Measurements from ENCODE around the gene SLC24A4. TPM values are rescaled to one million over a fixed set of nuclear protein-coding genes. Genes with fewer than 3 reads are reported as not detected.

Gene SLC24A4
- total and polyA plus RNA-seq, 2 of the 4 experiments (the other 2 are of a cell fraction) = not detected

DNA sequence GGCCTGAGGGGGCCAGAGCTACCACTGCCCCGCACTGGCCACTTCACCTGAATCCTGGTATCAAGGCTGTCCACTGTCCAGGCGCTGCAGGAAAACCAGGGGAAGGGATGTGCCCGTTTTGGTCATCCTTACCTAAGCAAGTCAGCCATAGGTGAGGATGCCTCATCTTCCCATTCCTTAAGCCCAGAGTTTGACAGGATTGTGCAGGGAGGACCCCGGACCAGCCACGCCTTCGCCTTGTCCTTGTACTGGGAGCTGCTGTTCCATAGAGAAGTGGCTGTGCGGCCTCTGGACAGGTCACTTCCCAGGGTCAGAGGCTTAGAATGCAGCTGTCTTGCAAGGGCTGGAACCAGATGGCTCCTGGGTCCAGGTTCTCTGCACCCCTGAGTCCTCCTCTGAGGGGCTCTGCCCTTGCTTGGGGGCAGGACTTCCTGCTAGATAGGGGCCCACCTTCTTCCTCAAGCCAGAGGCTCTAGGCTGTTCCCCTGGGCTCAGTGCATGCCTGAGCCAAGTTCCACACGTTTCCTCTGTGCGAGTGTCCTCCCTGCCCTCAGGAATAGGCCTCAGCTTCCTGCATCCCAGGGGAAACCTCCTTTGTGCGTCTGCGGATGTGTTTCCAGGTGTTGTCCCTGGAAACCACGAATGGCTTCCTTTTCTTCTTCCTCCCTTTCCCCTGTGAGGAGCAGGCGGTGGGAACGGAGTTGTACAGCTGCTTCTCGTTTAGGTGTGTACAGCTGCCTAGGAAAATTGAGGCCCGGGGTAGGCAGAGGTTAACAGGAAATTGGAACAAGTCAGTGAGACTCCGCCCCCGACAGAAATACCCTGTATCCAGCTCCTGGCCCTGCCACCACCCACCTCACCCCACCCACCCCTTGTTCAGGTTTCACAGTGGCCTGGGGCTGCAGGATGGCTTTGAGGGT lies 136.3 kb downstream of the SLC24A4 start:
- peak overlapping the region; percentile 34 for H2AFZ ChIP-seq (replicated peaks; ENCODE audit: low read length, poor library complexity)
- H4K5ac ChIP-seq (ENCODE audit: low read depth, low read length) = no peak overlapping the region
- TF ChIP-seq, protein P1, sequence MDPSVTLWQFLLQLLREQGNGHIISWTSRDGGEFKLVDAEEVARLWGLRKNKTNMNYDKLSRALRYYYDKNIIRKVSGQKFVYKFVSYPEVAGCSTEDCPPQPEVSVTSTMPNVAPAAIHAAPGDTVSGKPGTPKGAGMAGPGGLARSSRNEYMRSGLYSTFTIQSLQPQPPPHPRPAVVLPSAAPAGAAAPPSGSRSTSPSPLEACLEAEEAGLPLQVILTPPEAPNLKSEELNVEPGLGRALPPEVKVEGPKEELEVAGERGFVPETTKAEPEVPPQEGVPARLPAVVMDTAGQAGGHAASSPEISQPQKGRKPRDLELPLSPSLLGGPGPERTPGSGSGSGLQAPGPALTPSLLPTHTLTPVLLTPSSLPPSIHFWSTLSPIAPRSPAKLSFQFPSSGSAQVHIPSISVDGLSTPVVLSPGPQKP (IDR thresholded peaks at IDR 0.05; ENCODE audit: borderline replicate concordance, low read depth, low read length) = no peak
- TF ChIP-seq MXI1 (IDR thresholded peaks at IDR 0.05; ENCODE audit: borderline replicate concordance, low read depth, low read length) (no peak), BHLHE40 (IDR thresholded peaks at IDR 0.05; ENCODE audit: low read depth, low read length) (no peak), SMC3 (IDR thresholded peaks at IDR 0.05; ENCODE audit: low read depth, low read length) (no peak), NFE2L2 (IDR thresholded peaks at IDR 0.05; ENCODE audit: low read depth, low read length) (no peak), RFX5 (IDR thresholded peaks at IDR 0.05; ENCODE audit: low read depth, low read length) (no peak), FOS (IDR thresholded peaks at IDR 0.05; ENCODE audit: low read depth, low read length) (no peak), MAZ (IDR thresholded peaks at IDR 0.05; ENCODE audit: borderline replicate concordance, low read depth, low read length) (no peak), RAD21 (IDR thresholded peaks at IDR 0.05; ENCODE audit: low read length) (no peak), RCOR1 (IDR thresholded peaks at IDR 0.05; ENCODE audit: insufficient replicate concordance, low read length) (no peak), CHD1 (IDR thresholded peaks at IDR 0.05; ENCODE audit: low read depth, low read length) (no peak)
- TF ChIP-seq, protein P2, sequence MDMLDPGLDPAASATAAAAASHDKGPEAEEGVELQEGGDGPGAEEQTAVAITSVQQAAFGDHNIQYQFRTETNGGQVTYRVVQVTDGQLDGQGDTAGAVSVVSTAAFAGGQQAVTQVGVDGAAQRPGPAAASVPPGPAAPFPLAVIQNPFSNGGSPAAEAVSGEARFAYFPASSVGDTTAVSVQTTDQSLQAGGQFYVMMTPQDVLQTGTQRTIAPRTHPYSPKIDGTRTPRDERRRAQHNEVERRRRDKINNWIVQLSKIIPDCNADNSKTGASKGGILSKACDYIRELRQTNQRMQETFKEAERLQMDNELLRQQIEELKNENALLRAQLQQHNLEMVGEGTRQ (IDR thresholded peaks at IDR 0.05; ENCODE audit: low read depth, low read length) = no peak
- TF ChIP-seq, protein P3, sequence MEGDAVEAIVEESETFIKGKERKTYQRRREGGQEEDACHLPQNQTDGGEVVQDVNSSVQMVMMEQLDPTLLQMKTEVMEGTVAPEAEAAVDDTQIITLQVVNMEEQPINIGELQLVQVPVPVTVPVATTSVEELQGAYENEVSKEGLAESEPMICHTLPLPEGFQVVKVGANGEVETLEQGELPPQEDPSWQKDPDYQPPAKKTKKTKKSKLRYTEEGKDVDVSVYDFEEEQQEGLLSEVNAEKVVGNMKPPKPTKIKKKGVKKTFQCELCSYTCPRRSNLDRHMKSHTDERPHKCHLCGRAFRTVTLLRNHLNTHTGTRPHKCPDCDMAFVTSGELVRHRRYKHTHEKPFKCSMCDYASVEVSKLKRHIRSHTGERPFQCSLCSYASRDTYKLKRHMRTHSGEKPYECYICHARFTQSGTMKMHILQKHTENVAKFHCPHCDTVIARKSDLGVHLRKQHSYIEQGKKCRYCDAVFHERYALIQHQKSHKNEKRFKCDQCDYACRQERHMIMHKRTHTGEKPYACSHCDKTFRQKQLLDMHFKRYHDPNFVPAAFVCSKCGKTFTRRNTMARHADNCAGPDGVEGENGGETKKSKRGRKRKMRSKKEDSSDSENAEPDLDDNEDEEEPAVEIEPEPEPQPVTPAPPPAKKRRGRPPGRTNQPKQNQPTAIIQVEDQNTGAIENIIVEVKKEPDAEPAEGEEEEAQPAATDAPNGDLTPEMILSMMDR (conservative IDR thresholded peaks at IDR 0.05; ENCODE audit: low read depth, low read length) = no peak
- no peak overlapping the region for H3K56ac ChIP-seq (ENCODE audit: extremely low read depth, insufficient read depth, low read length)
- H2AK9ac ChIP-seq (replicated peaks; ENCODE audit: low read depth, low read length, poor library complexity) = peak overlapping the region; percentile 37
- DNase-seq = no peak
- H3K4me3 ChIP-seq (ENCODE audit: insufficient read depth, low read depth, low read length) = no peak overlapping the region
- intact Hi-C loops (cut with micrococcal nuclease) = no loop called here
- H3K23ac ChIP-seq (ENCODE audit: low read depth, low read length) = no peak overlapping the region
- 90% methylated on average over 4 of the region's 18 CpGs; no CpG with 5 or more reads in 1 of the 2 experiments for WGBS, 2 experiments (ENCODE audit: extremely low coverage in 2 of 2, insufficient read length in 1 of 2)
- no peak overlapping the region for H2BK5ac ChIP-seq (ENCODE audit: low read depth, low read length, poor library complexity, severe bottlenecking)
- no peaks in the 10 kb centered on the region for H3K27me3 ChIP-seq (ENCODE audit: control insufficient read depth, insufficient read depth, low read length)
- peaks cover 6% of the 10 kb centered on the region for H3K4me1 ChIP-seq (ENCODE audit: control insufficient read depth, insufficient read depth, low read length)
- H3K4ac ChIP-seq (ENCODE audit: low read depth, low read length) = peak overlapping the region; percentile 16; the same call in 1 of the 2 replicates
- no peak overlapping the region for H2BK20ac ChIP-seq (ENCODE audit: low read depth, low read length)
- peaks cover 13% of the 10 kb centered on the region for H3K9me1 ChIP-seq (ENCODE audit: insufficient read depth, low read length)
- H4K8ac ChIP-seq (ENCODE audit: low read depth in 2 of 2, low read length in 2 of 2) = no peak overlapping the region
- H3K4me2 ChIP-seq (ENCODE audit: low read depth, low read length) = no peak overlapping the region
- no TSS peak for BruUV-seq (replicated peaks)
- no peak overlapping the region for H2BK15ac ChIP-seq (ENCODE audit: low read depth, low read length)
- H2AK5ac ChIP-seq (ENCODE audit: low read depth, low read length) = peak overlapping the region; percentile 69; the same call in 1 of the 2 replicates
- no peak overlapping the region for H3K27ac ChIP-seq (ENCODE audit: insufficient read depth, low read length)
- CTCF ChIA-PET = interaction anchor here (0.7 to 0.9 kb wide), 3 partner anchors 31 to 187 kb away, joined by 3 read pairs; no protein-coding TSS in a partner anchor
- H3K14ac ChIP-seq (replicated peaks; ENCODE audit: low read depth, low read length) = no peak overlapping the region
- dilution Hi-C loops (cut with HindIII; ENCODE audit: low sequenced_read_pairs, unreplicated experiment) = no loop called here
- H2BK120ac ChIP-seq (ENCODE audit: low read depth, low read length) = no peak overlapping the region
- no peak overlapping the region for H3K18ac ChIP-seq (ENCODE audit: low read depth, low read length)
- H3K79me1 ChIP-seq (ENCODE audit: low read depth in 1 of 2, low read length in 2 of 2) = no peaks in the 10 kb centered on the region
- POLR2A ChIA-PET (ENCODE audit: unreplicated experiment) = no interaction called here
- in situ Hi-C loops (cut with MboI; ENCODE audit: low sequenced_read_pairs) = loop anchor here (5.0 kb wide), 1 partner anchor 337 kb away; the partner anchor contains the start of genes CPSF2 and NDUFB1
- no peaks in the 10 kb centered on the region for H4K20me1 ChIP-seq (ENCODE audit: insufficient read depth, low read length)
- no peak overlapping the region for H4K91ac ChIP-seq (ENCODE audit: insufficient read depth, low read depth, low read length)
- no peak for ATAC-seq (ENCODE audit: low read depth)
- no peaks in the 10 kb centered on the region for H3K9me3 ChIP-seq (ENCODE audit: control insufficient read depth, insufficient read depth, low read length)
- no peaks in the 10 kb centered on the region for H3K36me3 ChIP-seq (ENCODE audit: control insufficient read depth, insufficient read depth, low read length)
- H3K9ac ChIP-seq (ENCODE audit: low read depth, low read length) = no peak overlapping the region

All from IMR-90 (cell line).